ENCODE data around the gene WNK3.

WNK3 gene

DNA sequence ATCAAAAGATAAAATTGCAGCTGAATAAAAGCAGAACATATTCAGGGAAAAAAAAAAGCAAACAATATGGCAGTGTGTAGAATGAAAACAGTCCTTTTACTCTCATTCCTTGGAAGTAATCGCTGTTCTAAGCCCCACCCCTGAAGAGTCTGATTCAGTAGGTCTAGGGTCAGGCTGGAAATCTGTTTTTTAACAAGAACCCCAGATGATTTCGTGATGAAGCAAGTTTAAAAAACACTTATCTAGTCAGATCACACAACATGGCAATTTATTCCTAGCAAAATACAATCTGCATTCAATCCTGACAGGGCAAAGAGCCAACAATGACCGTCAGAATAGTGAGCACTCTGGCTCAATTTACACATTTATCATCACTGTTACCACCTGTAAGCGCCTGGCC is 190.9 kb downstream of the WNK3 start:
- DNase-seq (ENCODE audit: low spot score) = no peak

DNA sequence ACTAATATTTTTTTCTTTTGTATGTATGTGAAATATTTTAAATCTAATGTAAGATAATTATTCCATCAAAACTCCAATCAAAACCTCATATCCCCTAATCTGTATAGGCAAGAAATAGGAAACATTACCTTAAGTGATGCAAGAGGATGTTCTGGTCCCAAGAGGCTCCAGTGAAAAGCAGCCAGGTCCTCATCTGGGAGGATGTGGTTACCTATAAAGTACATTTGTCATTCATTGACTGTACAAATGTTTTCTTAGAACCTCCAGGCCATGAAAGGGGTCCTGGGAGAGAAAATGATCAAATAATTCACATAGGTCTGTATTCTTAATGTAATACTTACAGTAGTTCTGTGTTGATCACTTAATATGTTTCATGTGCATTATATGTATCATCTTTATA is 200.3 kb downstream of the WNK3 start:
- DNase-seq (ENCODE audit: low spot score) = no peak
